Erythroblast (primary cell): ENCODE results near the gene ETS2.

ENCODE experiments used
- DNase-seq, 2 experiments: peaks; one replicate each; lab custom pipeline; 2025; lab: John Stamatoyannopoulos, UW
- GATA1 ChIP-seq: IDR thresholded peaks from 2 replicates; pipeline ENCODE4 v1.6.1; 2011; ENCODE audit warnings: low read depth, mild to moderate bottlenecking, control low read depth, low read length, moderate library complexity
- POLR2A ChIP-seq: IDR thresholded peaks from 2 replicates; pipeline ENCODE4 v1.6.1; 2011; ENCODE audit warnings: mild to moderate bottlenecking, low read length

Gene ETS2

GRCh38 chr21:38771536-38771935 is 34.2 kb upstream of the ETS2 start:
- TF ChIP-seq POLR2A: no peak
- TF ChIP-seq GATA1: no peak
- no peak for DNase-seq

- TF ChIP-seq POLR2A: no peak
- TF ChIP-seq GATA1: no peak
- DNase-seq: no peak
Observed at GRCh38 chr21:38772646-38773045, 33.1 kb upstream of the ETS2 start.

DNA sequence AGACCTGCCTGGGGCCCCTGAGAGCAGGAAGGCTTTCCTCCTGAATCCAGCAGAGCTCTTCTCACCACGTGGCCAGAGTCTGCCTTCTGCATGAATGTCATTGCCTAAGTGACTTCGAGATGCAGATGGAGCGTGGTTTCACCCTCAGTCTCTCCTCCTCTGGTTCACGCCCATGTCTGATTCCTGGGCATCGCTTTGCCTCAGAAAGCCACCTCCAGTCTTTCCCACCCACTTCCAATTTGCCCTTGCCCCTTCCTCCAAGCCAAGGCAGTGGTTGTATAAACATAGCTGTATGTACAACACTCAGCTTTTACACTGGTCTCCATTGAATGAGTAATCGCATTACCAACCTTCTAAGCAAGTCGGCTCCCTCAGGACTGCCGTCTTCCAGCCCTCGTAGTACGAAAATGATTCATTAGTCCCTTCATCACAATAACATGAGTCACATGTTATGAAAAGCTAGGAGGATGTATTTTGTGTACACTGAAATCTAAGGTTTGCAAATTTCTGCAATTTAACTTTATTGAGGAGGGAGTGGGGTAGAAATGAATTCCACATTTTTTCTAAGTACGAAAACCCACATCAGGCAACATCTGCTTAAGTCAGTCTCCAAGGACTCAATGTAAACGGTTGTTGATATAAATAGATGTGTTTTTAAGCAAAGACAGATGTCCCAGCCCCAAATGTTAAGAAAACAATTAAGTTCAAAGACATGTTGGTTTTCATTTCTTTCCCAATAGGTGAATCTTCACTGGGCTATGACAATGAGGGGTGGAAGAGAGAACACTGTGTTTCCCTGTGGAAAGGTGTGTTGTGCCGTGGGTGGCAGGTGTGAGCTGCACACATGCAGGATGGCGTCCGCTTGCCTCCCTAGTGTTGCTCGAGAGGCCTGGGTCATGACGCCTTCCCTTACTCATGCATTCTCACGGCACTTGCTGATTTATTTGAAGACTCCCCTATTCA is 32.3 kb upstream of the ETS2 start:
- no peak for DNase-seq
- no peak for TF ChIP-seq GATA1
- no peak for TF ChIP-seq POLR2A

DNA sequence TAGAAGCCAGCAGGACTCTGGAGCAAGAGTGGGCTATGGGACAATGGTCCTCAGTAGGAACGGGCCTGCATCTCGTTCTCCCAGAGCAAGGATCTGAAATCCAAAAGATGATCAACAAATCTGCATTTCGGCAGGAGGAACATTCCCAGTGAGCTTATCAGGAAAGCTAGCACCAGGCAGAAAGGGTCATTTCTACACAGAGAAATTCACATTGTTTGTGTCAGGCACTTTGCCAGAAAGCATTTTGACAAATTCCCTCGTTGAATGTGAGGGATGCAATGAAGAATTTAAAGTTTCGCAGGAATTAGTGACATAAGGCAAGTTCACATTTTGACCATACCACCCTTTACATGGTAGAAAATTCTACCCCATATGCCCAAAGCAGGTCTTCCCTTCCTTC is 31.6 kb upstream of the ETS2 start:
- no peak for DNase-seq
- TF ChIP-seq GATA1 (no peak), POLR2A (no peak)

DNA sequence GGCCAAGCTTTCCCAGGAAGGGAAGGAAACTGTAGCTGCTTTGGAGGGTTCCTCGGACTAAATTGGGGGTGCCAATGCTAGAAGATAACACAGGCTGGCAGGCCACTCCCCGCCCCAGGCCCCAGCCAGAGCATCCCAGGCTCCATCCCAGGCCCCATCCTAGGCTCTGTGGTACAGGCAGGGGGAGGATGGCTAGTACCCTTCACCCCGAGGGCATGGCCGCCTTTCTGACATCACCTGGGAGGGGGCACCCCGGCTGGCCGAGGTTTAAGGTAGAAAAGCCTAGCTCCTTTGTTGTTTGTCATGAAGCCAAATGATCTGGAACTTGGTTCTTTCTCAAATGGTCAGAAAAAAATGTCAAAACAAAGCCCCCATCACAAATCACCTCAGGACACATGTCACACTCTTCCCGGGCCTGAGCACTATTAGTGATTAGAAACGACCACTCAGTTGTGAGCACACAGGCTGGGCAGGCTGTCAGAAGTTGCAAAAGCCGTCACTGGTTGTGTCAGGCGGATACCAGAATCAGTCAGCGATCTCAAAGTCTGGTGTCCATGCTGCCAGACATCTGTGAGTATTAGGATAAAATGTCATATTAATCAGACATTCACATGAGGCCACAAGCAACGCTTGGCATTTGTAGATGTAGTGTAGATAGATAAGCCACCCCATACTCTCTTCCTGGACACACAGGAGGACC is 31.0 kb upstream of the ETS2 start:
- DNase-seq: no peak
- TF ChIP-seq POLR2A: no peak
- TF ChIP-seq GATA1: no peak

DNA sequence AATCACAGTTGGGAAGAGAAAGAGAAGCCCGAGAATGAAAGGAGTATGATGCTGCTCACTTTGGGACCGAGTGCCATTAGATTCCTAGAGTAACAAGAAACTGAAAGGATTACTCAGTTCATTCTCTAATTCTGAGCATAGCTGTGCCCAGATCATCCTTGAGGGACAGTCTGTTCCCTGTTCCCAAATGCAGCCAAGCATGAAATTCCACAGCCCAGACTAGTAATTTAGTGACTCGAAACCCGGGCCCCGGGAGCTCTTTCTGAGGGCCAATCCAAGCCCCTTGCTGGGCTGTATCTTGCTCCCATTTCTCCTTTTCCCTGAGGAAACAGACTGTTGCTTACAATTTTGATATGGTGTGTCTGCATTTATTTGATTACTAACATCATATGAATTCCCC is 30.0 kb upstream of the ETS2 start:
- TF ChIP-seq POLR2A (no peak), GATA1 (no peak)
- DNase-seq: no peak

GRCh38 chr21:38777015-38777414 is 28.7 kb upstream of the ETS2 start:
- TF ChIP-seq POLR2A (no peak), GATA1 (no peak)
- DNase-seq: no peak

DNA sequence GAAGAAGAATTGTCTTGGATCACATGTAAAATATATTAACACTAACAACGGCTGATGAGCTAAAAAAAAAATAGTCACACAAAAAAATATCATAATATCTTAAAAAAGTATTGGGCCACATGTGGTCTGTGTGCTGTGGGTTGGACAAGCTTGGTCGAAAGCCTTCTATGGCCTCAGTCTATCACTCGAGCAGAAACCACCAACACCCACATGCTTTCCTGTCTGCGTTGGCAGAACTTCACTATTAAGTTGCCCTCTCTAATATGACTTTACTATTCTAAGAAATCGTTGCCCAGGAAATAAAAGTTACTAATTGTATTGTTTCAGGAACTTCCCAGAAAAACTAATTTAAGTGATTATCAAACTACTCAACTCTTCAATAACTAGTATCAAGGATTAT is 28.2 kb upstream of the ETS2 start:
- no peak for DNase-seq
- TF ChIP-seq GATA1 (no peak), POLR2A (no peak)

GRCh38 chr21:38780879-38781278 is 24.9 kb upstream of the ETS2 start:
- DNase-seq: no peak
- no peak for TF ChIP-seq GATA1
- TF ChIP-seq POLR2A: no peak

GRCh38 chr21:38784458-38785266 is 21.1 kb upstream of the ETS2 start:
- no peak for TF ChIP-seq POLR2A
- DNase-seq: no peak

DNA sequence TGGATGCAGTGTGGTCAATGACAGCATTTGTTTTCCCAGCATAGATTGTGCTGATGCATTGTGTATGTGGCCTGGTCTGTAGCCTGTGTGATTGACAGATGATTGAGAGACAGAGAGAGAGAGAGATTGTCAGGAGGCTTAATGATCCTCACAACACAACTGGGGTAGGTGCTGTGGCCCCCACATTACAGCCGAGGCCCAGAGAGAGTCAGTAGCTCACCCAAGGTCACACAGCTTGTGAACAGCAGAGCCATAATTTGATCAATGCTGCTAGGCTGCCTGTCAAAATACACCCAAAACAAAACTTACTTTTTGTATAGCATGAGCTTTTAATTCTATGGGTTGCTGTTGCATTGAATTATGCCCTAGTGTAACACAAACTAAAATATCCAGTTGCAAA is 20.2 kb upstream of the ETS2 start:
- TF ChIP-seq POLR2A (no peak), GATA1 (no peak)
- DNase-seq: no peak

GRCh38 chr21:38787016-38787415 is 18.7 kb upstream of the ETS2 start:
- TF ChIP-seq POLR2A: no peak
- TF ChIP-seq GATA1: no peak
- DNase-seq: no peak

DNA sequence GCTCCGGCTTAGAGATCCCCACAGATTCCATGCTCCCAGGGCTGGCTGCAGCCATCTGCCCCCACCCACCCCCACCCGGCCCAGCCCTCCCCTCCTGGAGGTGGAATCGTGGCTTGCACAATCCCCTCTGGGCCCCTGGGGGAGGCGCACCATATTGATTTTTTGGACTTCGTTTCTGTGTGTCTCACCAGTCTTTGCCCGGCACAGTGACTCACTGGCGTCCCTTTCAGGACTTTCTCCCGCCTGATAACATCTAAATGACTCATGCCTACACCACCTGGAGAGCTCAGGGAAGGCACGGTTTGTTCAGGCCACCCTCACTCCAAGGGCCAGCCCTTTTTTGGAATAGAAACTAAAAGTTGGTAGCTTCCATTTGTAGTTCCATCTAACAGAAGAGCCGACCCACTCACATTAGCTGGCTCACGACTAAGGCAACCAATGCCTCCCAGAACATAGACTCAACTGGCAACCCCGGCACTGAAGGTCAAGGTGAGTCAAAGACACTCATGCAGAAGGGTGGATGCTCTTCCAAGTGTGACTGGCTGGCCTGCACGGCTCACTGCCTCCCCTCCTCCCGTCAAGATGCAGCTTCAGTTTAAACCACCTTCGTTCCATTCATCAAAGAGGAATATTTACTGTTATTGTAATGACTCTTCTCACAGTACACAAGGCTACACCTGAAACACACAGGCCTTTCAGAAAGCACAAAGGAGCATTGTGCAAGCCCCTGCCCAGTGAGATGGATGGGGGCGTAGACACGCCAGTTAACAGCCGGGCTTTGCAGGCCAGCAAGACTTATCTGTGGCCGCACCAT is 18.1 kb upstream of the ETS2 start:
- no peak for DNase-seq
- TF ChIP-seq GATA1 (no peak), POLR2A (no peak)
